ENCODE measurements around the gene F5.
A peak's percentile ranks its signal among the peaks of the same experiment; 100 is the strongest.

Gene F5

DNA sequence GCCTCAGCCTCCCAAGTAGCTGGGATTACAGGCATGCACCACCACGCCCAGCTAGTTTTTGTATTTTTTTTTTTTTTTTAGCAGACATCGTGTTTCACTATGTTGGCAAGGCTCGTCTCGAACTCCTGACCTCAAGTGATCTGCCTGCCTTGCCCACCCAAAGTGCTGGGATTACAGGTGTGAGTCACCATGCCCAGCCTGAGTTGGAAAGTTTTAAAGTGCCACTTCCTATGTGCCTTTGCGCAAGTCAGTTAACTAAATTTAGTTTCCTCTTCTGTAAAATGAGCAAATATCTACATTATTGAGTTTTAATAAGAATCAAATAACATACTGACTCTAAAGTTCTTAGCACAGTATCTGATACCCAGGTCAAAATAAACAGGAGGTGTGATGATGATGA lies 112.9 kb downstream of the F5 start:
- no peak for DNase-seq

DNA sequence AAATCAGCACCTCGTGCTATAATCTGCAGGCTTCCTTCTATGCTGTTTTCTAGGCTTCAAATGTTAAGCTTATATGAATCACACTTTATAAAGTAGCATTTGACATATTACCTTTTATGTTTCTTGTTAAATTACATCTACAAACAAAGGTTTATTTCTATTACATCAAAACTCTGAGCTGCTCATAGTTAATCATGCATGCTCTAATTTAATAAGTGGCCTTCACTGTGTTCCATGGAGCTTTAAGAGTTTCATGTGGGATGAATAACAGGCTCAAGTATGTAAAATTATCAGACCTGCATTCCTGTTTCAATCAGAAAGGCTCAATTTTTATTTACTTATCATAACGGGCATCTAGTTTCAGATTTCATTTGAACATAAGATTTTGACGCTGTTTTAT lies 113.5 kb downstream of the F5 start:
- DNase-seq = peak; percentile 45

DNA sequence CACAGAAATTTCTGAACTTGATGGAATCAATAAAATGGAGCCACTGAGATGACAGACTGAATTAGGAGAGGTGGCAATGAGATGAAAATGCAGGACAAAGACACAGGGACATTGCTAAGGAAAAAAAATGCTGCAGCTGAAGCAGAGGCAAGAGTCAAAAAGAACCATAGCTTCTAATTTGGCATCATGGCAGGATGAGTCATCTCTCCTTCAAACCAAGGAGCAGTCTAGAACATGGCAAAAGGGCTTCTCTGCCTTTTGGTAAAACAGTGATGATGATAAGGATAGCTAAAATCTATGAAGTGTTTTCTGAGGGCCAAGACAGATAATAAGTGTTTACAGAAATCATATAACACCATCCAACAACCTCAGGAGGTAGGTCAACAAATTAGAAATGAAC lies 117.3 kb downstream of the F5 start:
- no peak for DNase-seq

DNA sequence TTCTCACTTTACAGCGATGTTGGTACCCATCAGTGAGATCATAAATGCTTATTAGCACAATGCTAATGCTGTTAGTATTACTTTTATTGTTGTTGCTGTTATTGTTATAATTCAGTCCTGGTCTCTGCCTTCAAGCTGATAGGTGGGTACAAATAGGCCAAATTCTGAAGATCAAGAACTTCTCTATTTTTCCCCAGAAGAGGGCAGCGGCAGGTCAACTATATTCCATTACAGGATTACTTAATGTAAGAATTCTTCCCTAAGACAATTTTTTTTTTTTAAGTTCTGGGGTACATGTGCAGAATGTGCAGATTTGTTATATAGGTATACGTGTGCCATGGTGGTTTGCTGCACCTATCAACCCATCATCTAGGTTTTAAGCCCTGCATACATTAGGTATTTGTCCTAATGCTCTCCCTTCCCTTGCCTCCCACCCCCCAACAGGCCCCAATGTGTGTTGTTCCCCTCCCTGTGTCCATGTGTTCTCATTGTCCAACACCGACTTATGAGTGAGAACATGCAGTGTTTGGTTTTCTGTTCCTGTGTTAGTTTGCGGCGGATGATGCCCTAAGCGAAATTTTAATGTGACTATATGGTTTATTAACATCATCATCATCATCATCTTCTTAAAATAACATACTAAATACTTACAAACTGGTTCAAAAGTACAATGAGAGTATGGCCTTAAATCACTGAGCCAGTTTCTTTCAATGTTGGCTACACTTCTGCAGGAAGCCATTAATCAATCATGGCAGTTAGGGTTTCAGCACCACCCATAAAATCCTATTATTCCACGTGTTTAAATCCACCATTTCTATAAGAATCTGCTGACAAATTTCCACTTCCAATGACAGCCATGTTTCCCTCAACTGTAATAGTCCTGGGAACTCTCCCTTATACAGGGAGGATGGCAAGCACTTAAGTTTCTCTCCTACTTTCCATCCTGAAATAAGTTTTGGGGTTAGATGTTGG lies 119.7 kb downstream of the F5 start:
- peak; percentile 62 for DNase-seq

DNA sequence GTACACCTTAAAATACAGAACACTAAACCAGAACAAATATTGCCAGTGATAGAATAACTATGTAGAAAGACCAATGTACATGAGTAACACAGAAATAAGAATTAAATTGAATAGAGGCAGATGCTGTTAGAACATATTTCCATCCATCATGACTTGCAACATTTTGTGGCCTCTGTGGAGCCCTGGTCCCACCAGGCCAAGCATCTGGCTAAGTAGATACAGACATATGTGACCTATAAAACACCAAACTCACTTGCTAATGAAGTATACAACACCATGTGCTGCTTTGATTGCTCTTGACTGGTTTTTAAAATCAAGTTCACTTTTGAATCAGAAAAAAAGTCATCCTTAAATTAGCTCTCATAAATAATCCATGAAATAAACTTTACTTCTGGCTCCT lies 121.0 kb downstream of the F5 start:
- DNase-seq = no peak

Measured in eye (tissue), 1 donor.